Head of caudate nucleus (tissue), 42 donors: ENCODE results near the gene NEK1.
"Not testable (repeated sequence)": the region's sequence is repeated elsewhere in the genome, so short reads cannot be mapped to it uniquely, and the experiment has no call there.

Experiments
- DNase-seq, 42 donors: peaks; one replicate each; pipeline versions ENCODE4 v3.0.0 to v3.0.0-alpha.2; 2020 to 2021; ENCODE audit warnings: mixed read lengths in 7 of 42
- intact Hi-C: fragments of 100-400 bp; cut with DNase I; formaldehyde crosslinking; loops from one replicate; pipeline ENCODE4 v1.15.0; 2022

NEK1 gene

DNA sequence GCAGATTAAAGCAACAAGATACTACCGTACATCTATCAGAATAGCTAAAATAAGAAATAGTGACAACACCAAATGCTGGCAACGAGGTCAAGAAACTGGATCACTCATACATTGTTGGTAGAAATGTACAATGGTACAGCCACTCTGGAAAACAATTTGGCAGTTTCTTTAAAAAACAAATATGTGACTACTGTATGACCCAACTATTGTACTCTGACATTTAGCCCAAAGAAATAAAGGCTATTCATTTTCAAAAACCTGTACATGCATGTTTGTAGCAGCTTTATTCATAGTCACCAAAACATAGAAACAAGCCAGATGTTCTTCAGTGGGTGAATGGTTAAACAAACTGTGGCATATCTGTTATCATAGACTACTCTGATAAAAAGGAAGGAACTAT, 16.2 kb upstream of the NEK1 start:
- DNase-seq: no peak
- intact Hi-C loops: no loop called here

DNA sequence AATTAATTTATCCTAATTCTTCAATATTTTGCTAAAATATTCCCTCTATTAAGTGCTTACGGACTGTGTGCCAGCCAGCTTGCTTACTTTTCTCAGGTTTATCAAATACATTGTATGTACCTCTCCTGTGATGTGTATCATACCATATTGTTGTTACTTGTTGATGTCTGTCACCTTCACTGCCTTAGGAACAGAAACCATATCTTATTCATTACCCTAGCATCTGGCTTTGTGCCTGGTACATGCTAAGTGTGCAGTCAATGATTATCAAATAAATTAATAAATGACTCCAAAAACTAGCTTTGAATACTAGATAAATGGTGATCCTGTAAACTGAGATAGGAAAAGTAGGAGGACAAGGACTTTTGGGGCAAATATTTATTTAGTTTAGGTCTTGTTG, 14.9 kb upstream of the NEK1 start:
- no peak for DNase-seq
- intact Hi-C loops: no loop called here

DNA sequence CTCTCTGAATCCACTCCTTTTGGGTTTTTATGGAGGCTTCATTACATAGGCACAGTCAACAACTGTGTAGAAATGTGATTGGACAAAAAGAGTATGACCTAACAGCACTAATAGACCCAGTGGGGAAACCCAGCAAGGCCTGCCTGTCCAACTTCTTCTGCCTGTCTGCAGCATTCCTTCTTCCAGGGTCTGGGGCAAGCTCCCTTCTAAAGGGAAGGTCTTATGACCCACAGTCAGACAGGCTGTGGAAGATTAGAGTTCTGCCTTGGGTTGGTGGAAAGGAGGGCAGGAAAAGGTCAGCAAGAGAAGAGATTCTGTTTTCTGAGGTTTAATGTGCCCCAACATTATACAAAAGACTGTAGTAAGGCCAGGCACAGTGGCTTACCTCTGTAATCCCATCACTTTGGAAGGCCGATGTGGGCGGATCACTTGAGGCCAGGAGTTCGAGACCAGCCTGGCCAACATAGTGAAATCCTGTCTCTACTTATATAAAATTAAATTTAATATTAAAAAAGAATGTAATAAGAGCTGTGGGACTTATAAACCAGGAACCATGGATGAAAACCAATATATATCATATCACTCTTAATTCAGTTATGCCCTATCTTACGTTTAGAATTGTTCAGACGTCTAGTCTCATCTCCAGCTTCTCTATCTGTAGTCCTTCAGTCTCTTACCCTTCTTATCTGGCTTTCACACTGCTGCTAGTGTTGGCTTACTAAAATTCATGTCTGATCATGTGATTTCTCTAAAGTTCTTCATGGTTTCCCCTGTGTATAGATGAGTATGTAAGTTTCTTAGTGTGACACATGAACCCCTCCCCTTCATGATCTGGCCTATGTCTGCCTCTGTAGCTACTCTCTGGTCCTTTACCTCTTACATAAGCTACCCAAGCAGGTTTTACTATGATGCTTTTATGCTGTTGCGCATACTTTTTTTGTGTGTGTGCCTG, 14.2 kb upstream of the NEK1 start:
- no peak for DNase-seq
- intact Hi-C loops: no loop called here

DNA sequence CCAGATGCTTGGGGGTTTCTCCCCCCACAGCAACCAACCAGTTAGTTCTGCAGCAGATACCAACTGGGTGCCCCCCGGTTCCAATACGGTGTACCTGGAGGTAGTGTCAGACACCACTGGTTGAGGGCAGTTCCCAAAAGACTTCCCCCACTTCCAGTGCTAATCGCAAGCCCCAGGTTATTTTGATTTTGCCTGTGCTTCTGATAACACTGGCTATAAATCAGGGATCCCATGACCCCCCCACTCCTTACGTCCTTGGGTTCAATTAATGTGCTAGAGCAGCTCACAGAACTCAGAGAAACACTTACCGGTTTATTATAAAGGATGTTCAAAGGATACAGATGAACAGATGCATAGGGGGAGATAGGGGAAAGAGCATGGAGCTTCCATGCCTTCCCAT, 13.5 kb upstream of the NEK1 start:
- intact Hi-C loops: no loop called here
- no peak for DNase-seq

DNA sequence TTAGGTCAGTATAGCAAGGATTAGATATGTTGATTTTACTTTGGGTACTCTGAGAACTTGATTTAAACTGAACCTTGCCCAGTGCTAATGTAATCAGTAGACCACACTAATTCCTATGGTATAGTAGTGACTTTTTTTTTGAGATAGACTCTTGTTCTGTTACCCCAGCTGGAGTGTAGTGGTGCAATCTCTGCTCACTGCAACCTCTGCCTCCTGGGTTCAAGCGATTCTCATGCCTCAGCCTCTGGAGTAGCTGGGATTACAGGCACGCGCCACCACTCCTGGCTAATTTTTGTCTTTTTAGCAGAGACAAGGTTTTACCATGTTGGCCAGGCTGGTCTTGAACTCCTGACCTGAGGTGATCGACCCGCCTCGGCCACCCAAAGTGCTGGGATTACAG, 11.6 kb upstream of the NEK1 start:
- intact Hi-C loops, DNase-seq: not testable (repeated sequence)

DNA sequence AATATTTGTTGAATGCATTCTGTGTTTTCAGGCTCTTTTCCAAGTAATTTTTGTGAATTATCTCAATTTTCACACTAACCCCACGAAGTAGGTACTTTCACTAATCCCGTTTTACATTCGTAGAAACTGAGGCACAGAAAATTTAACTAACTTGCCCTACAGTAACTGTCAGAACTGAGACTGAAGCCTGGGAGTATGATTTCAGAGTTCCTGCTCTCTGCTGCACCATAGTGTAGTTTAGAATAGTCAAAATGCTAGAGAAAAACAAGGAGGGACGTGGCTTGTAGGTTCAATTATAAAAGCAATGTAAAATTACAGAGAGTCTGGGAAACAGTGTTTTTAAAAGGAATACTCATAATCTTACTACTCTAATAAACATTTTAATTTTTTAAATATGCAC, 10.2 kb upstream of the NEK1 start:
- intact Hi-C loops: no loop called here

DNA sequence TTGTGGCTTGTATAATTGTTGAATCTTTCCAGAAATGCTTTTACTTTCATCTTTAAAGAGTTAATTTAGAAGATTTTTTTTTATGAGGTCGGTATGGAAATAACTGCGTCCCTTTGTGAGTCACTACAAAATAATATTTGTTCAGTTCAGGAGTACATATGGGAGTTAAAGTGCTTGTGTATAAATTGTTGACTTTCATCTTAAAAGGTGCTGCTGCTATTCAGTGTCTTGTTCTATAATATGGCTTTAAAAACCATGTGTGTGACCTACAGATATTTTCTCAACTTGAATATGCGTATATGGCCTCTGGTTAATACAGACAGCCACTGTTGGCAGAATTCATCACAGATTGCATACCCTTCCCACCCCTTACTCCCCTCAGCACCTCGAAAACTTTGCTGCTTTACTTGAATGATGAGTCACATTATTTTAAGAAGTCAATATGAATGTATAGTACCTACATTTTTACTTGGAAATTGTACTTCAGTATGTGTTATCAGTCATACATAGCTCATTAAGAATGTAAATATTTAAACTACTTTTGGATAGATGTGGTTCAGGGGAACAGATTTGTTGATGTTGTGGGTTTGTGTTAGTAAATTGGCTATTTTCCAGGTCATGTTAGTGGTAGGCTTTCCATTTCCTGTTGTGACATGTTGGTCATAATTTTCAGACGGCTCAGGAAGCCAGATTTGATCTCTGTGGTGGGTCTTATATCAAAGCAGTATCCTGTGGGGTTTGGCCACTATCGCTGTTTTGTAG, 9.5 kb upstream of the NEK1 start:
- DNase-seq: no peak
- intact Hi-C loops: no loop called here

More for the DNA sequence above, 10.2 kb upstream of the NEK1 start:
- no peak for DNase-seq

DNA sequence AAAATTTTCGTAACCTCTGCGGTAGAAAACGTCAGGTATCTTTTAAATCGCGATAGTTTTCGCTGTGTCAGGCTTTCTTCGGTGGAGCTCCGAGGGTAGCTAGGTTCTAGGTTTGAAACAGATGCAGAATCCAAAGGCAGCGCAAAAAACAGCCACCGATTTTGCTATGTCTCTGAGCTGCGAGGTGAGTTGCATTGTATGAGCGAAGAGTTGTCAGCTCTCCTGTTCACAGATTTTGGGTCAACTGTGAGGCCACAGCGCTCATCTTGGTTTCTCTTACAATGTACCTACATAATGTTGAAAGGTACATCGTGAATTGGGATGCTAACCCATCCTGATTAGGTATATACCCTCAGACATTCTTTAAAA, 8.5 kb upstream of the NEK1 start:
- intact Hi-C loops: no loop called here
- peak in 26 of 42 donors; percentile 9 to 55 (median 28) for DNase-seq

DNA sequence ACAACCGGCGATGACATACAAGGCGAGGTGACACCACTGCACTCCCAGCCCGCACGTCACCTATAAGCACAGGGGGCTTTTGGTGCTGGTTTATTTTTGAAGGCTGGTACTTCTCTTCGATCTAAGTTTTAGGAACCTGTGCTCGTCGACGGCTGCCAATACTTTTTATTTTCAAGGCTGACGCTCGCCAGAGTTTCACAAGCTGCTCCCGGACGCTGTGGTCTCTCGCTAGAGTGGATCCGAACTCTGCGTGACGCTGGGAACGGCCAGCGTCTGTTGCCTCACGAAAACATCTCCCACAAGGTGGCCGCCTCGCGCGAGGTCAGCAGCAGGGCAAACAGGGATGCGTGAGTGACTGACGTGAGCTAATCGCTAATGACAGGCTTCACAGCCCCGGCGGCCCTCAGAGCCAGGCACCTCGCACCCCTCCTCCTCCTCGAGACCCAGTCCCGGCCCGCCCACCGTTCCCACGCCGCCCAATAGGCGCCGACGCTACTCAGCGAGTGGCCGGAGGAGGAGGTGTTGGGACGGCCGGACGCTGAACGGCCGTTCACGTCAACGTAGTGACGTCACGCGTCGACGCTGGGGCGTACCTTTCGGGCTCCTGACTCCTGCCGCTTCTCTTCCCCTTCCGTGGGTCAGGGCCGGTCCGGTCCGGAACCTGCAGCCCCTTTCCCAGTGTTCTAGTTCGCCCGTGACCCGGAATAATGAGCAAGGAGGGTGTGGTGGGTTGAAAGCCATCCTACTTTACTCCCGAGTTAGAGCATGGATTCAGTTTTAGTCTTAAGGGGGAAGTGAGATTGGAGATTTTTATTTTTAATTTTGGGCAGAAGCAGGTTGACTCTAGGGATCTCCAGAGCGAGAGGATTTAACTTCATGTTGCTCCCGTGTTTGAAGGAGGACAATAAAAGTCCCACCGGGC, 7.8 kb upstream of the NEK1 start, which contains the start of gene CLCN3:
Gene CLCN3 (plus strand): TSS at position 621 of the 922 bp plus-strand sequence. CDS start 15,351 bp downstream, outside the sequence.
- peak; percentile 92 to 99 (median 97) for DNase-seq
- intact Hi-C loops: loop anchor here (10.0 kb wide), 2 partner anchors 405 to 465 kb away; partner anchors contain the start of genes AADAT and MFAP3L

DNA sequence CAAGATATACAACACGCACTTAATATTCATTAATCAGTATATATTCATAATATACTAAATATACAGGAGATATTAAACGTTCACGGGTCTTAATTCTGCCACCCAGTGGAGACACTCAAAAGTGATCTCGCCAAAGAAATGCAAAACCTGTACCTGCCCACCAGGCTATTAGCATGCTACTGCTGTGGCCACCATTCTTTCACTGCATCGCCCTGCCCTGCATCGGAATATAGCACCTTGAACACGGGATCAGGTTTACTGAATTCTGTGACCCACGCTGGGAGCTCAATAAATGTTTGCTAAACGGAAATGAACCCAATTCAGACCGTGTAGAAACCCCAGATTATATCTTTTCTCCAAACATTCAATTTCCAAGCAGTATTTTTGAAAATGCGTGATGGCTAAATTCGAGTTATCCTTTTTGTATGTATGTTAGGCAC, 7.2 kb upstream of the NEK1 start:
- intact Hi-C loops: loop anchor here (10.0 kb wide), 2 partner anchors 405 to 465 kb away; partner anchors contain the start of genes AADAT and MFAP3L
- DNase-seq: peak in 38 of 42 donors; percentile 15 to 80 (median 54)

DNA sequence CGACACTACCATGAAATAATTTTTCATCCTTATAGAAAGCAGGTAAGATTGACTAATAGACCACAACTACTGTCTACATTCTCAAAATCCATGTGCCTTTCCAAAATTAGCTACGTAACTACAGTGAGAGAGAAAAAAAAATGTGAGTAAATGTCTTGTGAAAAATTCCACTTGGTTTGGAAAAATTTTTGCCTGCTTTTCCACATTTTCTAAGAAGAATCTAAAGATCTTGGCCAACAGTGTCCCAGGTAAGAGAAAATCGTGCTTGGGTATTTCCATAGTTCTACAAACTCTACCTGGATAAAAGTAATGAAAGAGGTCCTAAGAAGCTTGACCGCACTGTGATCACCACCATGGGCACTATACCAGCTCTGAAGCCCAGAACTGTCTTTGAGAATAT, 6.6 kb upstream of the NEK1 start:
- intact Hi-C loops: loop anchor here (10.0 kb wide), 2 partner anchors 406 to 466 kb away; partner anchors contain the start of genes AADAT and MFAP3L

DNA sequence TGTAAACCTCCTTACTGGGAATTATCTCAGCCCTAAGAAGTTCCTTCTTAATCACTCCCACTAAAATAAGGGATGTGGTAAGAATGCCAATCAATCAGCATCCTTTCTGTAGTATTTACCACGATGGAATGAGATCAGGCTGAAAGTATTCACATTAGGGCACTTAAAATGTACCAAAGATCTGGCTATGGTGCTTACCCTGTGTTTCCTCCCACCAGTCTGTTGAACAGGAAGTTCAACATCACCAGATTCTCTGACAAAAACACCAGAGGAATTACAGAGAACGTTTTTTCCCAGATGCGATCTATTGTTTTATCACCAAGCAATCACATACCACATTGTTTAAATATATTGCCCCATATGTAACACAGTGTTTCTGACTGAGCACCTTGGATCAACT, 5.9 kb upstream of the NEK1 start:
- no peak for DNase-seq
- intact Hi-C loops: loop anchor here (10.0 kb wide), 2 partner anchors 407 to 467 kb away; partner anchors contain the start of genes AADAT and MFAP3L

More for the DNA sequence above, 6.6 kb upstream of the NEK1 start:
- DNase-seq: no peak

DNA sequence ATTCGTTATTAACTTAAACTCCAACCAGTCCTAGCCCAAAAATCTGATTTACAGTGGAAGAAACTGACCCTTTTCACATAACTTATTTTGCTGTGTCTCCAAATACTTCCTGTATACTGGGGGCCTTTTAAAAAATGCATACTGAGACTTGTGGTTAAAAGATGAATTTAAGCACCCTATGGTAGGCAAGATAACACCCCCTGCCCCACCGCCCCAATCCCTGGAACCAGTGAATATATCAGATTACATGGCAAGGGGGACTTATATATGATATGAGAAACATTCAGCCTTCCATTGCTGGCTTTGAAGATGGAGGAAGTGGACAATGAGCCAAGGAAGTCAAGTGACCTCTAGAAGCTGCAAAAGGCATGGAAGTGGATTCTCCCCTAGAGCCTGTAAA, 4.9 kb upstream of the NEK1 start:
- DNase-seq: no peak
- intact Hi-C loops: loop anchor here (10.0 kb wide), 2 partner anchors 407 to 467 kb away; partner anchors contain the start of genes AADAT and MFAP3L

DNA sequence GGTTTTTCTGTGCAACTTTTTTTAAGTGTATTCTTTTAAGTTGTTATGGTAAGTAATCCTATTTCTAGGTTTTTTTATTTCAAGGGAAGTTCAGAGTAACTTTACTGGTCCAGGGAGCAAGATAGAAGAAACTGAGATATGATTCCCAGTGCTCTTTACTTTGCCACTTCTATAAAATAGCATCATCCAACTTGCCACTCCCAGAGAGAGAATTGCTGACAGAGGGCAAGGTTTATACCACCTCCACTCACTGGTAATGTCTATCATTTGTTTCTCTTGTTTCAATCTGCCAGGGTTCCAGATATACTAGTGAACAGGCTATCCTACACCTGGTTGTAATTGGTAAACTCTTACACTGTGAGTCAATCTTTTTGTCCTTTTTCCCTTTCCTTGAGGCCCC, 4.5 kb upstream of the NEK1 start:
- intact Hi-C loops: loop anchor here (10.0 kb wide), 2 partner anchors 408 to 468 kb away; partner anchors contain the start of genes AADAT and MFAP3L

DNA sequence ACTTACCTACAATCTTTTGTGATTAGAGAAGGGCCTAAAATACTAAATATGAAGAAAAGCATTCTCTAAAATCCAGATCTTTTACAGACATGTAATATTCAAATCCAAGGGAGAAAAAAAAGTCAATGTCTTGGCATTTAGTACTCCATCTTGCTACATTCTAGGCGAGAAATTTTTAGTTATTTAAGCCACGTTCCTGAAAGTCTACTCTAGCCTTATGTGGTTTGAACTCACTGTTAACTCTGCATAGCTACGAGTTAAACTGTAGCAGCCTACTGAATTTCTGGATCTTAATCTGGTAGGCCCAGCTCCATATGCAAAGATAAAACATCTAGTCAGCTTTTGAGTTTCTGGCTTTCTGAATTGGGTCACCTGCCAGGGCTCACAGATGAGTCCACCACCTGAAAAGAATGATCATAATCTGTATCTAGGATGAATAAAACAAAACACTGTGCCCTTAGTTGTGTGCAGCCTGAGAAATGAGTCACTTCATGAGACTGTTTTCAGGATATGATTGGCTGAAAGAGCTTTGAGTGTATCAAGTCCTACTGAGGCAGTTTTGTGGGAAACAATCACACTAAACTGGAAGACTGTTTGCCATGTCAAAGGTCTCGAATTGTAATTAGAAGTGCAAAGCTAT, 3.2 kb upstream of the NEK1 start:
- no peak for DNase-seq
- intact Hi-C loops: loop anchor here (10.0 kb wide), 2 partner anchors 409 to 469 kb away; partner anchors contain the start of genes AADAT and MFAP3L

More for the DNA sequence above, 4.5 kb upstream of the NEK1 start:
- DNase-seq: no peak

DNA sequence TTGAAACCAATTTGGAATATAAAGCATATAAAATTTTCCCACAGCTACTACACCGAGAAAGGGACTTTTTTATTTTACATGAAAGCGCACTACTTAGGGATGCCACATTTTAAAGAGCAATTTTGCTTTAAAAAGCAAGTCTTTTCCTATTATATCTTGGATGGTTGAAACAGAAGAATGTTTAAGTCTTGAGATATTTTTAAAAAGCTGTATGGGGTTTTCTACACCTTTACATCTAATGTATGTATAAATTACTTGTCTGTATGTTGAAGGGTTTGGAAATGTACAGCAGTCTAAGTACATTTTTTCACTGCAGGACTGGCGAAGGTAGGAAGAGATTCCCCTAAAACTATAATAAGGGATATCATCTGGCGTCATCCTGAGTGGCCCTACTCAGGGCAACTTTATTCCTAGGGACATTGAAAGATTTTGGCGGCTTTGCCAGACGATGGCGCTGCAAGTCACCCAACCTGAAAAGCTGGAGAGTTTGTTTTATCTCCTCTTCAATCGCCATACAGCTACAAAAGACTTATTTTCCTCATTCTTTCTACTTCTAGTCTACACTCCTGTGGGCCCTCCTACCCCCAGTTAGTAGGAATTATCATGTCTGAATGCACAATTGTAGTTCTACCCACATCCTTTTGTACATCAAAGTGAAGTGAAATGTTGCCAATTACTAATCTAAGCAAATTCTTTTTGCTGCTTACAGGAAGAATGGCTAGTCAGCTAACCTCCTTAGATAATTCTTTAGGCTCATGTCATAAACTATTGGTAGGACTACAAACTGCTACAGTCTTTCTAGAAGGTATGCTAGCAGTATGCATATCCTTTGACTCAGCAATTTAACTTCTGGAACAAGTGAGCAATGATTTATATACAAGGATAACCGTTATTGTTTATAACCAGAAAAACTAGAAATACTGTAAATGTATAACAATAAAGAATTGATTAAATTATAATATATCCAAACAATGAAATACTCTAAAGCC, 782 bp upstream of the NEK1 start:
- intact Hi-C loops: loop anchor here (5.0 to 10.0 kb wide), 3 partner anchors 49 to 472 kb away; partner anchors contain the start of genes AADAT and MFAP3L
- DNase-seq: peak; percentile 72 to 91 (median 83)
